Measurements from ENCODE around the gene SWAP70. TPM values are rescaled to one million over a fixed set of nuclear protein-coding genes. Genes with fewer than 3 reads are reported as not detected.

Gene SWAP70
- total RNA-seq, 1 experiment from 2014 or later: 14.3 TPM

- peak; percentile 71 for DNase-seq (ENCODE audit: low spot score)
Measured at GRCh38 chr11:9752091-9752490, 88.2 kb downstream of the SWAP70 start.

GRCh38 chr11:9753021-9753420 is 89.1 kb downstream of the SWAP70 start:
- DNase-seq (ENCODE audit: low spot score): peak; percentile 85

GRCh38 chr11:9754010-9754471 is 90.2 kb downstream of the SWAP70 start:
- DNase-seq (ENCODE audit: low spot score): no peak

GRCh38 chr11:9755561-9756185 is 91.8 kb downstream of the SWAP70 start:
- DNase-seq (ENCODE audit: low spot score): peak; percentile 35

- DNase-seq (ENCODE audit: low spot score): no peak
Measured at GRCh38 chr11:9756461-9756860, 92.6 kb downstream of the SWAP70 start.

- no peak for DNase-seq (ENCODE audit: low spot score)
Measured at GRCh38 chr11:9756878-9757277, 93.0 kb downstream of the SWAP70 start.

GRCh38 chr11:9757809-9758636 is 94.1 kb downstream of the SWAP70 start:
- peak; percentile 74 for DNase-seq (ENCODE audit: low spot score)

- peak; percentile 76 for DNase-seq (ENCODE audit: low spot score)
Measured at GRCh38 chr11:9758637-9759518, 95.0 kb downstream of the SWAP70 start.

- DNase-seq (ENCODE audit: low spot score): peak; percentile 100
Measured at GRCh38 chr11:9759519-9760192, 95.8 kb downstream of the SWAP70 start.

- peak; percentile 84 for DNase-seq (ENCODE audit: low spot score)
Measured at GRCh38 chr11:9760193-9760575, 96.3 kb downstream of the SWAP70 start.

GRCh38 chr11:9761441-9761945 is 97.6 kb downstream of the SWAP70 start:
- no peak for DNase-seq (ENCODE audit: low spot score)

GRCh38 chr11:9762531-9762930 is 98.7 kb downstream of the SWAP70 start:
- no peak for DNase-seq (ENCODE audit: low spot score)

GRCh38 chr11:9763301-9763700 is 99.4 kb downstream of the SWAP70 start:
- no peak for DNase-seq (ENCODE audit: low spot score)

- peak; percentile 73 for DNase-seq (ENCODE audit: low spot score)
Measured at GRCh38 chr11:9765320-9766101, 101.6 kb downstream of the SWAP70 start.

- no peak for DNase-seq (ENCODE audit: low spot score)
Measured at GRCh38 chr11:9769621-9770020, 105.7 kb downstream of the SWAP70 start.

- no peak for DNase-seq (ENCODE audit: low spot score)
Measured at GRCh38 chr11:9771071-9771511, 107.2 kb downstream of the SWAP70 start.

GRCh38 chr11:9772218-9772617 is 108.3 kb downstream of the SWAP70 start:
- DNase-seq (ENCODE audit: low spot score): no peak

- DNase-seq (ENCODE audit: low spot score): no peak
Measured at GRCh38 chr11:9773524-9773923, 109.6 kb downstream of the SWAP70 start.

- no peak for DNase-seq (ENCODE audit: low spot score)
Measured at GRCh38 chr11:9774109-9774508, 110.2 kb downstream of the SWAP70 start.

GRCh38 chr11:9774591-9775397 is 110.9 kb downstream of the SWAP70 start:
- DNase-seq (ENCODE audit: low spot score): no peak

Data from H4 (cell line).